GM12878 (cell line): ENCODE data around the gene DENND1A.

Experiments
- CTCF ChIP-seq, 3 experiments: IDR thresholded peaks in 2 of 3; conservative IDR thresholded peaks in 1 of 3; 2 replicates each; pipeline ENCODE4 v1.5.1; 2011; ENCODE audit warnings: low read depth in 3 of 3, low read length in 3 of 3, mild to moderate bottlenecking in 3 of 3, control low read depth in 2 of 3, moderate library complexity in 2 of 3, inconsistent platforms in 1 of 3, mixed read lengths in 1 of 3; ENCODE audit not compliant: control insufficient read depth in 2 of 3, insufficient read depth in 1 of 3; ENCODE audit errors: extremely low read depth in 1 of 3
- GABPA ChIP-seq: IDR thresholded peaks from 2 replicates; pipeline ENCODE4 v1.6.1; 2014; ENCODE audit warnings: antibody characterized with exemption, low read depth, mild to moderate bottlenecking, inconsistent platforms
- MAX ChIP-seq: IDR thresholded peaks from 2 replicates; pipeline ENCODE4 v1.6.1; 2012; ENCODE audit warnings: low read depth, low read length, improper control_type of control experiment
- NFIC ChIP-seq: IDR thresholded peaks from 2 replicates; pipeline ENCODE4 v1.6.1; 2012; ENCODE audit warnings: low read depth, mild to moderate bottlenecking, inconsistent platforms, low read length, moderate library complexity
- NR2C2 ChIP-seq: IDR thresholded peaks from 2 replicates; pipeline ENCODE4 v1.6.1; 2011; ENCODE audit warnings: borderline replicate concordance, low read depth; ENCODE audit not compliant: control insufficient read depth, insufficient read length
- POLR2A ChIP-seq: IDR thresholded peaks from 2 replicates; pipeline ENCODE4 v1.6.1; 2011; ENCODE audit warnings: low read depth, mild to moderate bottlenecking, low read length
- POLR2AphosphoS2 ChIP-seq: IDR thresholded peaks from 2 replicates; pipeline ENCODE4 v1.6.1; 2011; ENCODE audit warnings: low read depth, mild to moderate bottlenecking, low read length, improper control_type of control experiment, moderate library complexity
- RELA ChIP-seq: fragments of 450-650 bp; IDR thresholded peaks from 2 replicates; pipeline ENCODE4 v1.8.0; 2014; ENCODE audit warnings: borderline replicate concordance; ENCODE audit not compliant: partially characterized antibody
- REST ChIP-seq: IDR thresholded peaks from 2 replicates; pipeline ENCODE4 v1.6.1; 2012; ENCODE audit warnings: mild to moderate bottlenecking, low read depth, low read length
- STAT1 ChIP-seq: fragments of 450-650 bp; conservative IDR thresholded peaks from 2 replicates; pipeline ENCODE4 v1.6.1; 2014; ENCODE audit warnings: antibody characterized with exemption, mild to moderate bottlenecking
- TCF7 ChIP-seq: IDR thresholded peaks from 2 replicates; pipeline ENCODE4 v1.6.1; 2014; ENCODE audit warnings: antibody characterized with exemption, borderline replicate concordance
- YY1 ChIP-seq: IDR thresholded peaks from 2 replicates; pipeline ENCODE4 v1.6.1; 2011; ENCODE audit warnings: low read depth, mild to moderate bottlenecking, low read length

- no peak for TF ChIP-seq POLR2A
- no peak for TF ChIP-seq CTCF (IDR thresholded peaks at IDR 0.05 in 2 of 3, conservative IDR thresholded peaks at IDR 0.05 in 1 of 3; ENCODE audit: control insufficient read depth in 2 of 3, extremely low read depth in 1 of 3, insufficient read depth in 1 of 3, low read depth in 3 of 3, low read length in 3 of 3)
- no peak for TF ChIP-seq STAT1
- TF ChIP-seq POLR2AphosphoS2 = no peak
- TF ChIP-seq MAX = no peak
- no peak for TF ChIP-seq NFIC
- TF ChIP-seq GABPA = no peak
- TF ChIP-seq NR2C2 = no peak
- no peak for TF ChIP-seq TCF7
- no peak for TF ChIP-seq YY1
- TF ChIP-seq REST = no peak
- no peak for TF ChIP-seq RELA
These were observed 36.8 kb downstream of the DENND1A start for GRCh38 chr9:123893115-123893514.
